Hepatocyte (in vitro differentiated cells): Measurements from ENCODE around the gene C21orf91. TPM values are rescaled to one million over a fixed set of nuclear protein-coding genes. Genes with fewer than 3 reads are reported as not detected.

ENCODE experiments used
- DNase-seq: peaks from one replicate; pipeline ENCODE4 v3.0.0-alpha.2; 2016; ENCODE audit warnings: low spot score
- H2AFZ ChIP-seq: fragments of 200-600 bp; sonication (generic); 2 replicates; pipeline ENCODE4 v1.6.0; 2016; ENCODE audit warnings: antibody characterized with exemption, mild to moderate bottlenecking
- H3K27ac ChIP-seq: fragments of 200-600 bp; sonication (generic); 2 replicates; pipeline ENCODE4 v1.5.1; 2016; ENCODE audit warnings: mild to moderate bottlenecking
- H3K27me3 ChIP-seq: fragments of 200-600 bp; sonication (generic); 2 replicates; pipeline ENCODE4 v1.6.1; 2016
- H3K36me3 ChIP-seq: fragments of 200-600 bp; sonication (generic); replicated peaks from 2 replicates; pipeline ENCODE4 v1.5.1; 2016; ENCODE audit warnings: low read depth; ENCODE audit not compliant: insufficient read depth
- H3K4me1 ChIP-seq: fragments of 200-600 bp; sonication (generic); 2 replicates; pipeline ENCODE4 v1.5.1; 2016; ENCODE audit warnings: mild to moderate bottlenecking, moderate library complexity; ENCODE audit not compliant: insufficient read depth
- H3K4me2 ChIP-seq: fragments of 200-600 bp; sonication (generic); 2 replicates; pipeline ENCODE4 v1.6.0; 2016
- H3K4me3 ChIP-seq: fragments of 200-600 bp; sonication (generic); 2 replicates; pipeline ENCODE4 v1.5.1; 2016; ENCODE audit warnings: mild to moderate bottlenecking
- H3K79me2 ChIP-seq: fragments of 200-600 bp; sonication (generic); 2 replicates; pipeline ENCODE4 v1.6.0; 2017; ENCODE audit warnings: mild to moderate bottlenecking
- H3K9me2 ChIP-seq: fragments of 200-600 bp; sonication (generic); replicated peaks from 2 replicates; pipeline ENCODE4 v1.6.0; 2017; ENCODE audit warnings: mild to moderate bottlenecking; ENCODE audit not compliant: insufficient read depth
- H3K9me3 ChIP-seq: fragments of 200-600 bp; sonication (generic); 2 replicates; pipeline ENCODE4 v1.5.1; 2016; ENCODE audit warnings: low read depth, mild to moderate bottlenecking
- H4K20me1 ChIP-seq: fragments of 200-600 bp; sonication (generic); 2 replicates; pipeline ENCODE4 v1.6.0; 2016; ENCODE audit warnings: mild to moderate bottlenecking; ENCODE audit not compliant: insufficient read depth, poor library complexity, severe bottlenecking
- EZH2 ChIP-seq: fragments of 200-600 bp; sonication (generic); IDR thresholded peaks from 2 replicates; pipeline ENCODE4 v1.6.1; 2016; ENCODE audit warnings: antibody characterized with exemption, mild to moderate bottlenecking, borderline replicate concordance
- EZH2phosphoT487 ChIP-seq: fragments of 200-600 bp; sonication (generic); IDR thresholded peaks from one replicate; pipeline ENCODE4 v1.6.1; 2018; ENCODE audit warnings: antibody characterized with exemption, mild to moderate bottlenecking, low read depth, moderate library complexity; ENCODE audit not compliant: unreplicated experiment, severe bottlenecking
- WGBS: methylation state at CpG from one replicate; pipeline ENCODE4 v1.1.6; 2016; ENCODE audit warnings: low lambda C conversion rate; ENCODE audit errors: missing lambda C conversion rate; 5-methylcytosine and 5-hydroxymethylcytosine counted together
- polyA plus RNA-seq: library from polyadenylated mRNA; unstranded; fragments of >200 nt; fragmentation: Nextera tagmentation; extraction: Ambion mirVana; gene quantifications from 2 replicates; pipeline ENCODE4 v1.2.1, GENCODE V29; 2016
- total RNA-seq: library from RNA; depleted of rRNA; stranded (reverse); fragments of >200 nt; gene quantifications from 2 replicates; pipeline ENCODE4 v1.2.3, GENCODE V29; 2014
- TF ChIP-seq, protein P1 (sequence below): fragments of 200-600 bp; sonication (generic); IDR thresholded peaks from 2 replicates; pipeline ENCODE4 v1.5.1; 2016; ENCODE audit warnings: antibody characterized with exemption, mild to moderate bottlenecking; ENCODE audit not compliant: poor library complexity

The C21orf91 gene
- total and polyA plus RNA-seq, 2 experiments from 2014 or later = 3.9 to 11.1 TPM

DNA sequence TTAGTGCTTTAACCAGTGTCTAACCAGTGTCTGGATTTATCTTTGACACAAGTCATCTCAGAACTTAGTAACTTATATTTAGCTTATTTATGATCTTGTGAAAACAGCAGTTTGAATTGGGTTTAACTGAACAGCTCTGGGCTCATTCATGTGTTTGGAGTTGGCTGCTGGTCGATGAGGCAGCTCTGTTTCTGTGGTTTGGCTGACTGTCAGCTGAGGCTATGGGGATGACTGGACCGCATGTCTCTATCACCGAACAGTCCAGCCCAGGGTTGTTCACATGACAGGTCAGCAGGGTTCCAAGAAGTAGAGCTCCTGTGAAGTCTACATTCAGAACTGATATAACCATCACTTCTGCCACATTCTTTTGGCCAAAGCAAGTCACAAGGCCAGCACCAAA lies 29.1 kb upstream of the C21orf91 start:
- H3K4me3 ChIP-seq = no peak overlapping the region
- no peaks in the 10 kb centered on the region for H3K9me2 ChIP-seq
- WGBS = 80% methylated on average over 3 of the region's 3 CpGs
- no peaks in the 10 kb centered on the region for H4K20me1 ChIP-seq
- H3K79me2 ChIP-seq = no peaks in the 10 kb centered on the region
- no peaks in the 10 kb centered on the region for H3K36me3 ChIP-seq
- DNase-seq = peak; percentile 9
- H3K27me3 ChIP-seq = no peaks in the 10 kb centered on the region
- no peak overlapping the region for H3K4me2 ChIP-seq
- H3K9me3 ChIP-seq = no peaks in the 10 kb centered on the region
- H2AFZ ChIP-seq = no peak overlapping the region
- no peak overlapping the region for H3K27ac ChIP-seq
- no peaks in the 10 kb centered on the region for H3K4me1 ChIP-seq
- TF ChIP-seq EZH2 = no peak
- TF ChIP-seq EZH2phosphoT487 = no peak
- TF ChIP-seq, protein P1, sequence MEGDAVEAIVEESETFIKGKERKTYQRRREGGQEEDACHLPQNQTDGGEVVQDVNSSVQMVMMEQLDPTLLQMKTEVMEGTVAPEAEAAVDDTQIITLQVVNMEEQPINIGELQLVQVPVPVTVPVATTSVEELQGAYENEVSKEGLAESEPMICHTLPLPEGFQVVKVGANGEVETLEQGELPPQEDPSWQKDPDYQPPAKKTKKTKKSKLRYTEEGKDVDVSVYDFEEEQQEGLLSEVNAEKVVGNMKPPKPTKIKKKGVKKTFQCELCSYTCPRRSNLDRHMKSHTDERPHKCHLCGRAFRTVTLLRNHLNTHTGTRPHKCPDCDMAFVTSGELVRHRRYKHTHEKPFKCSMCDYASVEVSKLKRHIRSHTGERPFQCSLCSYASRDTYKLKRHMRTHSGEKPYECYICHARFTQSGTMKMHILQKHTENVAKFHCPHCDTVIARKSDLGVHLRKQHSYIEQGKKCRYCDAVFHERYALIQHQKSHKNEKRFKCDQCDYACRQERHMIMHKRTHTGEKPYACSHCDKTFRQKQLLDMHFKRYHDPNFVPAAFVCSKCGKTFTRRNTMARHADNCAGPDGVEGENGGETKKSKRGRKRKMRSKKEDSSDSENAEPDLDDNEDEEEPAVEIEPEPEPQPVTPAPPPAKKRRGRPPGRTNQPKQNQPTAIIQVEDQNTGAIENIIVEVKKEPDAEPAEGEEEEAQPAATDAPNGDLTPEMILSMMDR = no peak

DNA sequence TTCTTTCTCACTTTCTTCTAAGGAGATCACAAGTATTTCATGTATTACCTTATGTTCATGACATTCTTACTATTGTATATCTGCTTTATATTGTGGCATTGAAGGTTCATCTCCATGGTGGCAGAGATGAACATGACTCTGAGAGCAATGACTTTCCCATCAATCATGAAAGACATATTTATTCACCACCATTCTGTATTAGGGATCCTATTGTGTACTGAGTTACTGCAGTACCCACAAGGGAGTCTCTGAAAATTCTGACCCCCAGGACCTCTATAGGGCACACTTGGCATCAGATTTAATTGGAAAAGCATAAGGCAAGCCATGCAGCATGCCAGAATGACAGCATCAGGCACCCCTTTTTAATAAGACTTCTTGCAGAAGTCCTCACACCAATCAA lies 21.9 kb upstream of the C21orf91 start:
- Histone ChIP-seq H3K36me3 (no peaks in the 10 kb centered on the region), H2AFZ (no peak overlapping the region), H3K9me3 (no peaks in the 10 kb centered on the region), H3K4me1 (no peaks in the 10 kb centered on the region), H4K20me1 (no peaks in the 10 kb centered on the region), H3K9me2 (no peaks in the 10 kb centered on the region), H3K4me3 (no peak overlapping the region), H3K27ac (no peak overlapping the region), H3K4me2 (no peak overlapping the region), H3K27me3 (no peaks in the 10 kb centered on the region), H3K79me2 (no peaks in the 10 kb centered on the region)
- TF ChIP-seq, protein P1 = no peak
- no peak for TF ChIP-seq EZH2
- no peak for TF ChIP-seq EZH2phosphoT487
- DNase-seq = no peak

DNA sequence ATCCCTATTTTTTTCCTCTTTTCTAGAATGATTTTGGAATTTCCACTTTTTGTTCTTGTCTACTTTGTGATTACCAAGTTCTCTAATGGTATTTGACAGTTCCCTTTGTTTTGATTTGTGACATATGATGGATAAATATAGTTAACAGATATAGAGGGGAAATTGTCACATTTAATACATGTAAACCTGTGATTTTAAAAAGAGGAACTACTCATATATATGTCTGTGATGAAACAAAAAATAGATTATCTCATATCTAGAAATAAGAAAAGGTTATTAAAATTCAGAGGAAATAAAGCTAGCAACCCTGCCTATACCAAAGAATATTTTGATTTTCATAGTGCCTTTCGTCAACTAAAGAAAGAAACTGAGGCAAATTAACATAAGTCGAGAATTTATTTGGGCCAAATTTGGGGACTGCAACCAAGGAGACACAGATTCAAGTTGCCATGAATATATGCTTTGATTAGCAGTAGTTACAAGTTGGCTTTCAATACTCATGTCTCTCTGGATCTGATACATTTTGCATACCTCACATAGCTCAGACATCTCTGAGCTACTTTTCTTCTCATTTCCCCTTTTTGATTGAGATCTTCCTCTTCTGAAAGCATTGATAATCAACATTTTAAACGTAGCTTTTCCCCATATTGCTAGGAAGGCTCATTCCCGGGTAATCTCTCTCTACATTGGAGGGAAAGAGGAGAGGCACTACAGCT lies 15.6 kb upstream of the C21orf91 start:
- 89% methylated on average over 4 of the region's 4 CpGs for WGBS
- Histone ChIP-seq H3K36me3 (no peaks in the 10 kb centered on the region), H3K27ac (no peak overlapping the region), H3K9me3 (no peaks in the 10 kb centered on the region), H3K27me3 (no peaks in the 10 kb centered on the region), H3K9me2 (no peaks in the 10 kb centered on the region), H2AFZ (no peak overlapping the region), H4K20me1 (no peaks in the 10 kb centered on the region), H3K79me2 (no peaks in the 10 kb centered on the region), H3K4me1 (no peaks in the 10 kb centered on the region), H3K4me3 (no peak overlapping the region), H3K4me2 (no peak overlapping the region)
- TF ChIP-seq EZH2phosphoT487 (no peak), EZH2 (no peak)
- TF ChIP-seq, protein P1 = no peak
- no peak for DNase-seq
